ENCODE measurements around the gene MT1A.

DNA sequence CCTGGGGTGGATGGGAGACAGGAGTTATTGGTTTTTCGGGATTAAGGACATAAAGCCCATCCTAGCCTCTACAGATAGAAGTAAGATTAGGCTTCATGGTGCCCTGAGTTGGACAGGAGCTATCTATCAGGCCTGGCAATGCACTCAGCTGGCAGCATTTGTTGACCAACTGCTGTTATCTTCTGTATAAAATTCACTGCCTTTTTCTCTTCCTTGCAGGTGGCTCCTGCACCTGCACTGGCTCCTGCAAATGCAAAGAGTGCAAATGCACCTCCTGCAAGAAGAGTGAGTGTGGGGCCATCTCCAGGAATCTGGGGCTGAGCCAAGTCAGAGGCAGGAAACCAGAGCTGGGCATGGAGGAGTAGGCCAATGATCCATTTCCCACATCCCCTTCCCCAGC lies 579 bp downstream of the MT1A start:
- TF ChIP-seq CTCF (IDR thresholded peaks at IDR 0.05; ENCODE audit: insufficient read depth, low read length) (no peak), POLR2AphosphoS5 (IDR thresholded peaks at IDR 0.05; ENCODE audit: low read depth) (no peak), SPI1 (IDR thresholded peaks at IDR 0.05; ENCODE audit: borderline replicate concordance, low read depth) (no peak)
